MM.1S (cell line): ENCODE data around the gene KRT38.

ENCODE experiments used
- EZH2 ChIP-seq: fragments of 300-600 bp; sonication (generic); optimal IDR thresholded peaks from 2 replicates; pipeline ENCODE3; 2017; ENCODE audit warnings: low read depth, mild to moderate bottlenecking, antibody characterized with exemption, low read length, mixed read lengths
- EZH2phosphoT487 ChIP-seq: fragments of 300-600 bp; sonication (generic); IDR thresholded peaks from 2 replicates; pipeline ENCODE4 v1.6.1; 2018; ENCODE audit warnings: antibody characterized with exemption, low read length
- TF ChIP-seq, protein P1 (sequence below): fragments of 300-600 bp; sonication (generic); IDR thresholded peaks from 2 replicates; pipeline ENCODE4 v1.5.1; 2016; ENCODE audit warnings: antibody characterized with exemption, low read length, mixed read lengths

DNA sequence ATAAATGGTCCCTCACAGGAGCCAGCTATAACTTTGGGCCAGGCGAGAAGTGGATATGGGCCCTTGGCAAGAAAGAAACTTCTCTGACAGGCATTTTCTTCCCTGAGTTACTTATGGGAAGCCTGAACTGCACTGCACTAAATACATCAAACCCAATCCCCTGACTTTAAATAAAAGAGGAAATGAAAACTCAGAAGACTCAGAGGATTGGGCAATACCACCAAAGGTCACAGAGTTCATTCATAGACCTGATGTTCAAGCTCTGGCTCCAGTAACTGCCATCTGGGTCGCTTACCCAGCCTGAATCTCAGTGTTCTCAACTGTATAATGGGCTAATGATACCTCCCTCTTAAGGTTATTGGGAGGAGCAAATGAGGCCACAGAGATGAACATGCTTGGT is 39.4 kb upstream of the KRT38 start:
- TF ChIP-seq, protein P1, sequence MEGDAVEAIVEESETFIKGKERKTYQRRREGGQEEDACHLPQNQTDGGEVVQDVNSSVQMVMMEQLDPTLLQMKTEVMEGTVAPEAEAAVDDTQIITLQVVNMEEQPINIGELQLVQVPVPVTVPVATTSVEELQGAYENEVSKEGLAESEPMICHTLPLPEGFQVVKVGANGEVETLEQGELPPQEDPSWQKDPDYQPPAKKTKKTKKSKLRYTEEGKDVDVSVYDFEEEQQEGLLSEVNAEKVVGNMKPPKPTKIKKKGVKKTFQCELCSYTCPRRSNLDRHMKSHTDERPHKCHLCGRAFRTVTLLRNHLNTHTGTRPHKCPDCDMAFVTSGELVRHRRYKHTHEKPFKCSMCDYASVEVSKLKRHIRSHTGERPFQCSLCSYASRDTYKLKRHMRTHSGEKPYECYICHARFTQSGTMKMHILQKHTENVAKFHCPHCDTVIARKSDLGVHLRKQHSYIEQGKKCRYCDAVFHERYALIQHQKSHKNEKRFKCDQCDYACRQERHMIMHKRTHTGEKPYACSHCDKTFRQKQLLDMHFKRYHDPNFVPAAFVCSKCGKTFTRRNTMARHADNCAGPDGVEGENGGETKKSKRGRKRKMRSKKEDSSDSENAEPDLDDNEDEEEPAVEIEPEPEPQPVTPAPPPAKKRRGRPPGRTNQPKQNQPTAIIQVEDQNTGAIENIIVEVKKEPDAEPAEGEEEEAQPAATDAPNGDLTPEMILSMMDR, result no peak
- TF ChIP-seq EZH2 (no peak), EZH2phosphoT487 (no peak)
